ENCODE measurements around the gene INVS. TPM values are rescaled to one million over a fixed set of nuclear protein-coding genes. Genes with fewer than 3 reads are reported as not detected.

Gene INVS
- total and polyA plus RNA-seq, 2 of the 13 experiments (the other 11 are each of a cell fraction or from before 2014, with no cell fraction given) = 11.3 to 16.3 TPM

GRCh38 chr9:100126423-100126822 lies 27.4 kb downstream of the INVS start:
- H3K4me1 ChIP-seq (ENCODE audit: insufficient read depth, low read length) = peaks cover 14% of the 10 kb centered on the region
- in situ Hi-C loops (cut with HindIII; ENCODE audit: extremely low pct_ligation_motif_present, low pct_unique_long_range_greater_than_20kb) = no loop called here
- 98% methylated on average over 2 of the region's 2 CpGs for WGBS (ENCODE audit: low lambda C conversion rate)
- CTCF ChIA-PET (ENCODE audit: low intra/inter-chr PET ratio, low total read pairs) = no interaction called here
- no peak overlapping the region for H2AFZ ChIP-seq (ENCODE audit: low read length)
- no peak for TF ChIP-seq TEAD3 (CRISPR knock-in tag; optimal IDR thresholded peaks at IDR 0.05; ENCODE audit: borderline replicate concordance)
- no peak for TF ChIP-seq BCL6 (CRISPR knock-in tag; IDR thresholded peaks at IDR 0.05)
- TF ChIP-seq FOSL1 (CRISPR knock-in tag; IDR thresholded peaks at IDR 0.05; ENCODE audit: borderline replicate concordance) = no peak
- TF ChIP-seq HNF4G (IDR thresholded peaks at IDR 0.05; ENCODE audit: borderline replicate concordance, low read depth, low read length) = no peak
- TF ChIP-seq HNF4G (CRISPR knock-in tag; IDR thresholded peaks at IDR 0.05; ENCODE audit: borderline replicate concordance, low read depth) = no peak
- TF ChIP-seq FOXK2 (IDR thresholded peaks at IDR 0.05) = no peak
- no peak for TF ChIP-seq ZNF562 (CRISPR knock-in tag; IDR thresholded peaks at IDR 0.05; ENCODE audit: borderline replicate concordance)
- H3K9me3 ChIP-seq (ENCODE audit: low read length) = no peaks in the 10 kb centered on the region
- H3K4me3 ChIP-seq (replicated peaks in 1 of 3; ENCODE audit: insufficient read depth in 1 of 3, low read depth in 2 of 3, low read length in 3 of 3) = no peak overlapping the region
- peaks cover 1 to 4% of the 10 kb centered on the region in 2 experiments; a peak in 1 of 5 replicates for H3K36me3 ChIP-seq (replicated peaks in 1 of 2; ENCODE audit: control insufficient read depth in 1 of 2, insufficient read depth in 2 of 2, low read length in 2 of 2)
- no peak for ATAC-seq
- H3K4me2 ChIP-seq (ENCODE audit: low read depth, low read length) = no peak overlapping the region
- POLR2A ChIA-PET = no interaction called here
- H3K79me2 ChIP-seq (ENCODE audit: insufficient read depth, low read length) = no peaks in the 10 kb centered on the region
- H3K9ac ChIP-seq (ENCODE audit: insufficient read depth, low read depth, low read length) = no peak overlapping the region
- DNase-seq (ENCODE audit: low spot score) = no peak
- H3K27me3 ChIP-seq (ENCODE audit: control insufficient read depth in 1 of 2, insufficient read depth in 2 of 2, low read length in 2 of 2) = no peaks in the 10 kb centered on the region
- H4K20me1 ChIP-seq (ENCODE audit: insufficient read depth, low read length) = no peaks in the 10 kb centered on the region
- intact Hi-C loops (cut with micrococcal nuclease; ENCODE audit: unreplicated experiment) = no loop called here
- H3K27ac ChIP-seq (ENCODE audit: extremely low read length, insufficient read depth, low read length) = no peak overlapping the region
- no peak for FAIRE-seq
- BruUV-seq (replicated peaks) = no TSS peak

- peaks cover 9% of the 10 kb centered on the region for H3K4me1 ChIP-seq (ENCODE audit: insufficient read depth, low read length)
- FAIRE-seq = no peak
- CTCF ChIA-PET (ENCODE audit: low intra/inter-chr PET ratio, low total read pairs) = no interaction called here
These were observed 30.7 kb downstream of the INVS start for GRCh38 chr9:100129772-100130171.

More at GRCh38 chr9:100129772-100130171, 30.7 kb downstream of the INVS start:
- no peak overlapping the region for H3K27ac ChIP-seq (ENCODE audit: extremely low read length, insufficient read depth, low read length)
- no peak for DNase-seq (ENCODE audit: low spot score)
- BruUV-seq (replicated peaks) = no TSS peak
- H3K36me3 ChIP-seq (replicated peaks in 1 of 2; ENCODE audit: control insufficient read depth in 1 of 2, insufficient read depth in 2 of 2, low read length in 2 of 2) = peaks cover 1 to 14% of the 10 kb centered on the region in 2 experiments; a peak in 1 of 5 replicates
- POLR2A ChIA-PET = no interaction called here
- H3K4me3 ChIP-seq (replicated peaks in 1 of 3; ENCODE audit: insufficient read depth in 1 of 3, low read depth in 2 of 3, low read length in 3 of 3) = no peak overlapping the region
- no peaks in the 10 kb centered on the region; the same call in 1 of the 2 replicates for H4K20me1 ChIP-seq (ENCODE audit: insufficient read depth, low read length)
- no peak for ATAC-seq
- H2AFZ ChIP-seq (ENCODE audit: low read length) = no peak overlapping the region
- no peaks in the 10 kb centered on the region for H3K9me3 ChIP-seq (ENCODE audit: low read length)
- no peaks in the 10 kb centered on the region for H3K79me2 ChIP-seq (ENCODE audit: insufficient read depth, low read length)
- TF ChIP-seq PHF21A (CRISPR knock-in tag; IDR thresholded peaks at IDR 0.05) (no peak), ZNF543 (CRISPR knock-in tag; IDR thresholded peaks at IDR 0.05) (no peak), UBTF (CRISPR knock-in tag; IDR thresholded peaks at IDR 0.05) (no peak), ZNF564 (CRISPR knock-in tag; IDR thresholded peaks at IDR 0.05) (no peak), PBX2 (CRISPR knock-in tag; IDR thresholded peaks at IDR 0.05) (no peak)
- no peak overlapping the region for H3K4me2 ChIP-seq (ENCODE audit: low read depth, low read length)
- in situ Hi-C loops (cut with HindIII; ENCODE audit: extremely low pct_ligation_motif_present, low pct_unique_long_range_greater_than_20kb) (no loop called here), intact Hi-C loops (cut with micrococcal nuclease; ENCODE audit: unreplicated experiment) (no loop called here)
- H3K9ac ChIP-seq (ENCODE audit: insufficient read depth, low read depth, low read length) = no peak overlapping the region
- H3K27me3 ChIP-seq (ENCODE audit: control insufficient read depth in 1 of 2, insufficient read depth in 2 of 2, low read length in 2 of 2) = no peaks in the 10 kb centered on the region

Measured in HepG2 (cell line).